GM23338 (cell line): ENCODE measurements around the gene CDK5R1. TPM values are rescaled to one million over a fixed set of nuclear protein-coding genes. Genes with fewer than 3 reads are reported as not detected.

Experiments used
- ATAC-seq: fragments of 200-7000 bp; cut with Tn5 transposase; 3 replicates; pipeline ENCODE4 v1.9.1; 2020
- DNase-seq: peaks from one replicate; pipeline ENCODE4 v3.0.0-alpha.2; 2015; ENCODE audit warnings: low spot score
- H2AFZ ChIP-seq: fragments of 200-600 bp; sonication (generic); 2 replicates; pipeline ENCODE4 v1.8.0; 2016; ENCODE audit warnings: antibody characterized with exemption, mild to moderate bottlenecking, moderate library complexity
- H3F3A ChIP-seq: fragments of 200-600 bp; sonication (generic); replicated peaks from 2 replicates; pipeline ENCODE4 v1.8.0; 2017; ENCODE audit warnings: antibody characterized with exemption, mixed run types, low read depth
- H3K27ac ChIP-seq: fragments of 200-600 bp; sonication (generic); 2 replicates; pipeline ENCODE4 v1.6.1; 2016; ENCODE audit warnings: low read depth
- H3K27me3 ChIP-seq: fragments of 200-600 bp; sonication (generic); 2 replicates; pipeline ENCODE4 v1.8.0; 2016; ENCODE audit warnings: mild to moderate bottlenecking, mixed run types, moderate library complexity; ENCODE audit not compliant: insufficient read depth
- H3K36me3 ChIP-seq: fragments of 200-600 bp; sonication (generic); 2 replicates; pipeline ENCODE4 v1.8.0; 2016; ENCODE audit warnings: mild to moderate bottlenecking; ENCODE audit not compliant: insufficient read depth
- H3K4me1 ChIP-seq: fragments of 200-600 bp; sonication (generic); 2 replicates; pipeline ENCODE4 v1.8.0; 2016; ENCODE audit warnings: mild to moderate bottlenecking, moderate library complexity; ENCODE audit not compliant: insufficient read depth
- H3K4me2 ChIP-seq: fragments of 200-600 bp; sonication (generic); 2 replicates; pipeline ENCODE4 v1.7.1; 2017; ENCODE audit warnings: mixed run types
- H3K4me3 ChIP-seq: fragments of 200-600 bp; sonication (generic); 2 replicates; pipeline ENCODE4 v1.6.1; 2016; ENCODE audit warnings: mixed run types
- H3K79me2 ChIP-seq: fragments of 200-600 bp; sonication (generic); replicated peaks from 2 replicates; pipeline ENCODE4 v1.8.0; 2017; ENCODE audit warnings: mild to moderate bottlenecking; ENCODE audit not compliant: insufficient read depth
- H3K9me2 ChIP-seq: fragments of 200-600 bp; sonication (generic); 2 replicates; pipeline ENCODE4 v1.8.0; 2017; ENCODE audit not compliant: insufficient read depth
- H4K20me1 ChIP-seq: fragments of 200-600 bp; sonication (generic); replicated peaks from 2 replicates; pipeline ENCODE4 v1.8.0; 2017; ENCODE audit warnings: mild to moderate bottlenecking; ENCODE audit not compliant: insufficient read depth
- H3K27ac Mint-ChIP-seq: 2 replicates; pipeline ENCODE4 v1.8.0; 2020; ENCODE audit warnings: inconsistent platforms, mild to moderate bottlenecking, moderate library complexity, mixed read lengths
- H3K27me3 Mint-ChIP-seq: 3 replicates; pipeline ENCODE4 v1.8.0; 2022; ENCODE audit warnings: low read depth, mild to moderate bottlenecking, moderate library complexity, mixed read lengths, inconsistent platforms; ENCODE audit not compliant: insufficient read depth, poor library complexity
- H3K36me3 Mint-ChIP-seq: 3 replicates; pipeline ENCODE4 v1.8.0; 2021; ENCODE audit warnings: low read depth, mild to moderate bottlenecking, inconsistent platforms, moderate library complexity, mixed read lengths
- H3K4me1 Mint-ChIP-seq: 3 replicates; pipeline ENCODE4 v1.8.0; 2020; ENCODE audit warnings: mild to moderate bottlenecking, inconsistent platforms, mixed read lengths
- H3K4me3 Mint-ChIP-seq: 3 replicates; pipeline ENCODE4 v1.8.0; 2021; ENCODE audit warnings: moderate library complexity, mild to moderate bottlenecking, inconsistent platforms, mixed read lengths
- H3K9me3 Mint-ChIP-seq: 3 replicates; pipeline ENCODE4 v1.8.0; 2020; ENCODE audit warnings: moderate library complexity, mild to moderate bottlenecking, inconsistent platforms, mixed read lengths
- CREB1 ChIP-seq: fragments of 250-450 bp; sonication (Bioruptor Pico); IDR thresholded peaks from 2 replicates; pipeline ENCODE4 v1.5.0; 2020; ENCODE audit warnings: low read depth, mild to moderate bottlenecking, moderate library complexity
- EZH2 ChIP-seq: fragments of 200-600 bp; sonication (generic); IDR thresholded peaks from one replicate; pipeline ENCODE4 v1.8.0; 2017; ENCODE audit warnings: antibody characterized with exemption, mild to moderate bottlenecking, low read depth; ENCODE audit not compliant: unreplicated experiment
- EZH2phosphoT487 ChIP-seq: fragments of 200-600 bp; sonication (generic); IDR thresholded peaks from one replicate; pipeline ENCODE4 v1.8.1; 2018; ENCODE audit warnings: antibody characterized with exemption; ENCODE audit not compliant: unreplicated experiment
- NANOG ChIP-seq: IDR thresholded peaks from 2 replicates; pipeline ENCODE4 v1.6.1; 2016; ENCODE audit warnings: antibody characterized with exemption, borderline replicate concordance
- STAT1 ChIP-seq: IDR thresholded peaks from one replicate; pipeline ENCODE4 v1.6.1; 2016; ENCODE audit warnings: antibody characterized with exemption; ENCODE audit not compliant: unreplicated experiment
- ZNF114 ChIP-seq: fragments of 250-450 bp; sonication (Bioruptor Pico); IDR thresholded peaks from 2 replicates; pipeline ENCODE4 v1.5.0; 2020; ENCODE audit warnings: mild to moderate bottlenecking, moderate library complexity
- polyA plus RNA-seq: library from polyadenylated mRNA; unstranded; fragments of >200 nt; fragmentation: Nextera tagmentation; extraction: Ambion mirVana; gene quantifications from 2 replicates; pipeline ENCODE4 v1.2.1, GENCODE V29; 2016
- total RNA-seq: library from RNA; depleted of rRNA; stranded (reverse); fragments of >200 nt; shearing (Covaris generic); gene quantifications from 2 replicates; pipeline ENCODE4 v1.2.3, GENCODE V29; 2014
- TF ChIP-seq, protein P1 (sequence below), 2 experiments: fragments of 200-600 bp in 1 of 2; sonication (generic) in 1 of 2; conservative IDR thresholded peaks; 2 replicates each; pipeline versions ENCODE4 v1.5.1 to v1.6.1; 2016 to 2017; ENCODE audit warnings: antibody characterized with exemption in 2 of 2, low read depth in 2 of 2, mild to moderate bottlenecking in 2 of 2, moderate library complexity in 1 of 2
- TF ChIP-seq, protein P2 (sequence below): IDR thresholded peaks from 2 replicates; pipeline ENCODE4 v1.6.1; 2016; ENCODE audit warnings: antibody characterized with exemption
- TF ChIP-seq, protein P3 (sequence below): fragments of 250-450 bp; sonication (Bioruptor Pico); IDR thresholded peaks from 2 replicates; pipeline ENCODE4 v1.5.0; 2020; ENCODE audit warnings: mild to moderate bottlenecking, moderate library complexity

Gene CDK5R1
- total and polyA plus RNA-seq, 2 experiments from 2014 or later = 4.0 to 11.6 TPM

DNA sequence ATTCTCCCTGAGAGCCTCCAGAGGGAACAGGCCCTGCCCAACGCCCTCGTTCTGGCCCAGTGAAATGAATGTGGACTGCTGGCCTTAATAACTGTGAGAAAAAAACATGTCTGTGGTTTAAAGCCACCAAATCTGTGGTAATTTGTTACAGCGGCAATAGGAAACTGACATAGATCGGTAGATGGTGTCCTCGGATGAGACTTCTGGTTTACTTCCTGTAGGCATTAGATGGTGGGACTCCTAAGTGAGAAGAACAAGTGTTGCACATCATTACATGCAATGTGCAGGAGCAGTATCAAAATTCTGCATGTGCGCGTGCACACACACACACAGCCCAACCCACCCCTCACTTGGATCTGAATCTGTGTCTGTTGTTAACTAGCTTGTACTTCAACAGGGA is 42.0 kb downstream of the CDK5R1 start:
- H3K9me3 Mint-ChIP-seq = no peaks in the 10 kb centered on the region
- Histone ChIP-seq H3K4me1 (peaks cover 2% of the 10 kb centered on the region), H3K36me3 (no peaks in the 10 kb centered on the region), H3K4me3 (no peak overlapping the region), H4K20me1 (no peaks in the 10 kb centered on the region), H3F3A (no peaks in the 10 kb centered on the region), H3K9me2 (no peaks in the 10 kb centered on the region), H3K4me2 (no peak overlapping the region), H2AFZ (no peak overlapping the region), H3K27ac (no peak overlapping the region), H3K79me2 (no peaks in the 10 kb centered on the region), H3K27me3 (no peaks in the 10 kb centered on the region)
- ATAC-seq (no peak), DNase-seq (no peak)
- no peaks in the 10 kb centered on the region for H3K36me3 Mint-ChIP-seq
- H3K27me3 Mint-ChIP-seq = peaks cover 2% of the 10 kb centered on the region
- TF ChIP-seq EZH2phosphoT487 (no peak), STAT1 (no peak), NANOG (no peak), EZH2 (no peak), ZNF114 (CRISPR knock-in tag) (no peak), CREB1 (CRISPR knock-in tag) (no peak)
- TF ChIP-seq, protein P1, sequence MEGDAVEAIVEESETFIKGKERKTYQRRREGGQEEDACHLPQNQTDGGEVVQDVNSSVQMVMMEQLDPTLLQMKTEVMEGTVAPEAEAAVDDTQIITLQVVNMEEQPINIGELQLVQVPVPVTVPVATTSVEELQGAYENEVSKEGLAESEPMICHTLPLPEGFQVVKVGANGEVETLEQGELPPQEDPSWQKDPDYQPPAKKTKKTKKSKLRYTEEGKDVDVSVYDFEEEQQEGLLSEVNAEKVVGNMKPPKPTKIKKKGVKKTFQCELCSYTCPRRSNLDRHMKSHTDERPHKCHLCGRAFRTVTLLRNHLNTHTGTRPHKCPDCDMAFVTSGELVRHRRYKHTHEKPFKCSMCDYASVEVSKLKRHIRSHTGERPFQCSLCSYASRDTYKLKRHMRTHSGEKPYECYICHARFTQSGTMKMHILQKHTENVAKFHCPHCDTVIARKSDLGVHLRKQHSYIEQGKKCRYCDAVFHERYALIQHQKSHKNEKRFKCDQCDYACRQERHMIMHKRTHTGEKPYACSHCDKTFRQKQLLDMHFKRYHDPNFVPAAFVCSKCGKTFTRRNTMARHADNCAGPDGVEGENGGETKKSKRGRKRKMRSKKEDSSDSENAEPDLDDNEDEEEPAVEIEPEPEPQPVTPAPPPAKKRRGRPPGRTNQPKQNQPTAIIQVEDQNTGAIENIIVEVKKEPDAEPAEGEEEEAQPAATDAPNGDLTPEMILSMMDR (conservative IDR thresholded peaks at IDR 0.05; ENCODE audit: low read depth in 2 of 2) = no peak
- TF ChIP-seq, protein P2, sequence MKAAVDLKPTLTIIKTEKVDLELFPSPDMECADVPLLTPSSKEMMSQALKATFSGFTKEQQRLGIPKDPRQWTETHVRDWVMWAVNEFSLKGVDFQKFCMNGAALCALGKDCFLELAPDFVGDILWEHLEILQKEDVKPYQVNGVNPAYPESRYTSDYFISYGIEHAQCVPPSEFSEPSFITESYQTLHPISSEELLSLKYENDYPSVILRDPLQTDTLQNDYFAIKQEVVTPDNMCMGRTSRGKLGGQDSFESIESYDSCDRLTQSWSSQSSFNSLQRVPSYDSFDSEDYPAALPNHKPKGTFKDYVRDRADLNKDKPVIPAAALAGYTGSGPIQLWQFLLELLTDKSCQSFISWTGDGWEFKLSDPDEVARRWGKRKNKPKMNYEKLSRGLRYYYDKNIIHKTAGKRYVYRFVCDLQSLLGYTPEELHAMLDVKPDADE = no peak
- TF ChIP-seq, protein P3, sequence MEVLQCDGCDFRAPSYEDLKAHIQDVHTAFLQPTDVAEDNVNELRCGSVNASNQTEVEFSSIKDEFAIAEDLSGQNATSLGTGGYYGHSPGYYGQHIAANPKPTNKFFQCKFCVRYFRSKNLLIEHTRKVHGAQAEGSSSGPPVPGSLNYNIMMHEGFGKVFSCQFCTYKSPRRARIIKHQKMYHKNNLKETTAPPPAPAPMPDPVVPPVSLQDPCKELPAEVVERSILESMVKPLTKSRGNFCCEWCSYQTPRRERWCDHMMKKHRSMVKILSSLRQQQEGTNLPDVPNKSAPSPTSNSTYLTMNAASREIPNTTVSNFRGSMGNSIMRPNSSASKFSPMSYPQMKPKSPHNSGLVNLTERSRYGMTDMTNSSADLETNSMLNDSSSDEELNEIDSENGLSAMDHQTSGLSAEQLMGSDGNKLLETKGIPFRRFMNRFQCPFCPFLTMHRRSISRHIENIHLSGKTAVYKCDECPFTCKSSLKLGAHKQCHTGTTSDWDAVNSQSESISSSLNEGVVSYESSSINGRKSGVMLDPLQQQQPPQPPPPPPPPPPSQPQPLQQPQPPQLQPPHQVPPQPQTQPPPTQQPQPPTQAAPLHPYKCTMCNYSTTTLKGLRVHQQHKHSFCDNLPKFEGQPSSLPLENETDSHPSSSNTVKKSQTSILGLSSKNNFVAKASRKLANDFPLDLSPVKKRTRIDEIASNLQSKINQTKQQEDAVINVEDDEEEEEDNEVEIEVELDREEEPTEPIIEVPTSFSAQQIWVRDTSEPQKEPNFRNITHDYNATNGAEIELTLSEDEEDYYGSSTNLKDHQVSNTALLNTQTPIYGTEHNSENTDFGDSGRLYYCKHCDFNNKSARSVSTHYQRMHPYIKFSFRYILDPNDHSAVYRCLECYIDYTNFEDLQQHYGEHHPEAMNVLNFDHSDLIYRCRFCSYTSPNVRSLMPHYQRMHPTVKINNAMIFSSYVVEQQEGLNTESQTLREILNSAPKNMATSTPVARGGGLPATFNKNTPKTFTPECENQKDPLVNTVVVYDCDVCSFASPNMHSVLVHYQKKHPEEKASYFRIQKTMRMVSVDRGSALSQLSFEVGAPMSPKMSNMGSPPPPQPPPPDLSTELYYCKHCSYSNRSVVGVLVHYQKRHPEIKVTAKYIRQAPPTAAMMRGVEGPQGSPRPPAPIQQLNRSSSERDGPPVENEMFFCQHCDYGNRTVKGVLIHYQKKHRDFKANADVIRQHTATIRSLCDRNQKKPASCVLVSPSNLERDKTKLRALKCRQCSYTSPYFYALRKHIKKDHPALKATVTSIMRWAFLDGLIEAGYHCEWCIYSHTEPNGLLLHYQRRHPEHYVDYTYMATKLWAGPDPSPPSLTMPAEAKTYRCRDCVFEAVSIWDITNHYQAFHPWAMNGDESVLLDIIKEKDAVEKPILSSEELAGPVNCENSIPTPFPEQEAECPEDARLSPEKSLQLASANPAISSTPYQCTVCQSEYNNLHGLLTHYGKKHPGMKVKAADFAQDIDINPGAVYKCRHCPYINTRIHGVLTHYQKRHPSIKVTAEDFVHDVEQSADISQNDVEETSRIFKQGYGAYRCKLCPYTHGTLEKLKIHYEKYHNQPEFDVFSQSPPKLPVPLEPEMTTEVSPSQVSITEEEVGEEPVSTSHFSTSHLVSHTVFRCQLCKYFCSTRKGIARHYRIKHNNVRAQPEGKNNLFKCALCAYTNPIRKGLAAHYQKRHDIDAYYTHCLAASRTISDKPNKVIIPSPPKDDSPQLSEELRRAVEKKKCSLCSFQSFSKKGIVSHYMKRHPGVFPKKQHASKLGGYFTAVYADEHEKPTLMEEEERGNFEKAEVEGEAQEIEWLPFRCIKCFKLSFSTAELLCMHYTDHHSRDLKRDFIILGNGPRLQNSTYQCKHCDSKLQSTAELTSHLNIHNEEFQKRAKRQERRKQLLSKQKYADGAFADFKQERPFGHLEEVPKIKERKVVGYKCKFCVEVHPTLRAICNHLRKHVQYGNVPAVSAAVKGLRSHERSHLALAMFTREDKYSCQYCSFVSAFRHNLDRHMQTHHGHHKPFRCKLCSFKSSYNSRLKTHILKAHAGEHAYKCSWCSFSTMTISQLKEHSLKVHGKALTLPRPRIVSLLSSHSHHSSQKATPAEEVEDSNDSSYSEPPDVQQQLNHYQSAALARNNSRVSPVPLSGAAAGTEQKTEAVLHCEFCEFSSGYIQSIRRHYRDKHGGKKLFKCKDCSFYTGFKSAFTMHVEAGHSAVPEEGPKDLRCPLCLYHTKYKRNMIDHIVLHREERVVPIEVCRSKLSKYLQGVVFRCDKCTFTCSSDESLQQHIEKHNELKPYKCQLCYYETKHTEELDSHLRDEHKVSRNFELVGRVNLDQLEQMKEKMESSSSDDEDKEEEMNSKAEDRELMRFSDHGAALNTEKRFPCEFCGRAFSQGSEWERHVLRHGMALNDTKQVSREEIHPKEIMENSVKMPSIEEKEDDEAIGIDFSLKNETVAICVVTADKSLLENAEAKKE (CRISPR knock-in tag) = no peak
- H3K27ac Mint-ChIP-seq = no peak overlapping the region
- peaks cover 3% of the 10 kb centered on the region; the same call in 2 of the 3 replicates for H3K4me1 Mint-ChIP-seq
- H3K4me3 Mint-ChIP-seq = no peak overlapping the region
